Sigmoid colon (tissue), 4 donors: ENCODE measurements around the gene OR6B2.

ENCODE experiments used
- CTCF ChIP-seq, 4 experiments: fragments of 450-650 bp in 3 of 4; fragments of 200-600 bp in 1 of 4; IDR thresholded peaks; one replicate each; pipeline ENCODE4 v1.5.1; 2016 to 2019; ENCODE audit warnings: antibody characterized with exemption in 4 of 4, mild to moderate bottlenecking in 3 of 4, moderate library complexity in 2 of 4
- POLR2A ChIP-seq, 2 donors: fragments of 450-650 bp; IDR thresholded peaks; one replicate each; pipeline ENCODE4 v1.6.1; 2016; ENCODE audit warnings: antibody characterized with exemption in 2 of 2, mild to moderate bottlenecking in 2 of 2, moderate library complexity in 2 of 2
- POLR2AphosphoS5 ChIP-seq, 4 donors: sonication (generic); formaldehyde crosslinking; IDR thresholded peaks; one replicate each; pipeline ENCODE4 v1.6.1; 2017; ENCODE audit warnings: antibody characterized with exemption in 4 of 4

- TF ChIP-seq CTCF (IDR thresholded peaks at IDR 0.05) (no peak), POLR2A (IDR thresholded peaks at IDR 0.05) (no peak), POLR2AphosphoS5 (IDR thresholded peaks at IDR 0.05) (no peak)
Measured at GRCh38 chr2:240056678-240057077, 26.4 kb upstream of the OR6B2 start.
